OCI-LY7 (cell line): ENCODE measurements around the gene EYA3. TPM values are rescaled to one million over a fixed set of nuclear protein-coding genes. Genes with fewer than 3 reads are reported as not detected.

Experiments
- BruUV-seq: library from RNA; stranded (reverse); fragments of 400-500 nt; replicated peaks from 2 replicates; lab custom pipeline; 2021; lab: Mats Ljungman, UMichigan
- CTCF ChIA-PET: fragments of 300-600 bp; sonication (Branson Sonifier 250); formaldehyde crosslinking; loops from one replicate; lab custom pipeline; 2022; ENCODE audit warnings: antibody characterized with exemption; ENCODE audit not compliant: unreplicated experiment; lab: Charles Lee
- POLR2A ChIA-PET: fragments of 300-600 bp; sonication (Branson Sonifier 250); formaldehyde crosslinking; loops from one replicate; lab custom pipeline; 2022; ENCODE audit warnings: antibody characterized with exemption; lab: Charles Lee
- DNase-seq: peaks from one replicate; pipeline ENCODE4 v3.0.0-alpha.2; 2015; ENCODE audit warnings: low spot score
- H2AFZ ChIP-seq: fragments of 200-600 bp; sonication (generic), shearing (Covaris generic); 2 replicates; pipeline ENCODE4 v1.6.1; 2014; ENCODE audit warnings: mild to moderate bottlenecking, antibody characterized with exemption, low read length, moderate library complexity
- H3K27ac ChIP-seq: fragments of 200-600 bp; sonication (generic); 2 replicates; pipeline ENCODE4 v1.5.1; 2014; ENCODE audit warnings: mixed run types, low read depth, mild to moderate bottlenecking, moderate library complexity, low read length, inconsistent platforms; ENCODE audit not compliant: poor library complexity, severe bottlenecking
- H3K36me3 ChIP-seq: fragments of 200-600 bp; sonication (generic); 2 replicates; pipeline ENCODE4 v1.6.1; 2014; ENCODE audit warnings: mild to moderate bottlenecking, antibody characterized with exemption, low read length, moderate library complexity, mixed read lengths; ENCODE audit not compliant: insufficient read depth
- H3K4me1 ChIP-seq: fragments of 200-600 bp; sonication (generic); 2 replicates; pipeline ENCODE4 v1.5.1; 2014; ENCODE audit warnings: mild to moderate bottlenecking, low read length; ENCODE audit not compliant: insufficient read depth, poor library complexity, severe bottlenecking
- H3K4me2 ChIP-seq: fragments of 200-600 bp; sonication (generic); 2 replicates; pipeline ENCODE4 v1.6.1; 2014; ENCODE audit warnings: mild to moderate bottlenecking, low read length
- H3K4me3 ChIP-seq: fragments of 200-600 bp; sonication (generic); 2 replicates; pipeline ENCODE4 v1.5.1; 2014; ENCODE audit warnings: mild to moderate bottlenecking, low read depth, low read length; ENCODE audit not compliant: poor library complexity, severe bottlenecking
- H3K79me2 ChIP-seq: fragments of 200-600 bp; sonication (generic); 2 replicates; pipeline ENCODE4 v1.6.1; 2016; ENCODE audit warnings: low read depth, mild to moderate bottlenecking, low read length, moderate library complexity, mixed read lengths; ENCODE audit not compliant: insufficient read depth
- H3K9me2 ChIP-seq: fragments of 200-600 bp; sonication (generic); 2 replicates; pipeline ENCODE4 v1.6.1; 2016; ENCODE audit warnings: mild to moderate bottlenecking, low read length, mixed read lengths; ENCODE audit not compliant: insufficient read depth
- H3K9me3 ChIP-seq: fragments of 200-600 bp; sonication (generic); 2 replicates; pipeline ENCODE4 v1.6.1; 2014; ENCODE audit warnings: mild to moderate bottlenecking, mixed run types, low read length, mixed read lengths
- H4K20me1 ChIP-seq: fragments of 200-600 bp; sonication (generic); 2 replicates; pipeline ENCODE4 v1.6.1; 2014; ENCODE audit warnings: mild to moderate bottlenecking, antibody characterized with exemption, low read length, moderate library complexity, mixed read lengths; ENCODE audit not compliant: insufficient read depth
- EZH2phosphoT487 ChIP-seq: fragments of 200-600 bp; sonication (generic); IDR thresholded peaks from 2 replicates; pipeline ENCODE4 v1.6.1; 2018; ENCODE audit warnings: low read depth, borderline replicate concordance, mild to moderate bottlenecking, mixed run types, antibody characterized with exemption, low read length, moderate library complexity, mixed read lengths
- intact Hi-C: fragments of 100-400 bp; cut with micrococcal nuclease; formaldehyde crosslinking; loops from one replicate; pipeline ENCODE4 v1.10.0; 2022; ENCODE audit not compliant: unreplicated experiment
- total RNA-seq, 2 experiments: library from RNA; depleted of rRNA in 1 of 2; stranded (reverse); fragments of >200 nt in 1 of 2; shearing (Covaris generic) in 1 of 2; gene quantifications; 2 replicates each; pipeline ENCODE4 v1.2.3, GENCODE V29; 2014 to 2022
- TF ChIP-seq, protein P1 (sequence below): fragments of 200-600 bp; sonication (generic); conservative IDR thresholded peaks from 2 replicates; pipeline ENCODE4 v1.5.1; 2014; ENCODE audit warnings: mild to moderate bottlenecking, antibody characterized with exemption, low read length, moderate library complexity, mixed read lengths

EYA3 gene
- total RNA-seq, 2 experiments from 2014 or later, result 29.0 to 114 TPM

DNA sequence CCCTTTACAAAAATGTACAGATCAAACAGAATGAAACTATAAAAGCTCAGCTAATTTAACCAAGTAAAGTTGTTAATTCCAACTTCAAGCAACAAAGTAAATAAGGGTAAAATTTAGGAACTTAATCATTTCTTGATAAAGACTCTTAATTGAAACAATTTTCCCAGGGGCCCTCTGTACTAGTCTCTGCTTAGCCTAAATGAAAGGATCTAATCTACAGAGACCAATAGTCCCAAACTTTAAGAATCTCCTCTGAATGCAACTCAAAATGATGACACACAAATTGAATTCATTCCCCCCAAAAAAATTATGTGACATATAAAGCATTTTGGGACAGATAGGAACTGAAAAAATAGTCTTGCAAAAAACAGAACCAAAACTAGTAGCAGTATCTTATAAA is 16.6 kb downstream of the EYA3 start:
- no peak for DNase-seq
- Histone ChIP-seq H3K9me2 (no peaks in the 10 kb centered on the region), H3K4me2 (peak overlapping the region; percentile 78), H3K4me3 (peak overlapping the region; percentile 52), H3K79me2 (peaks cover 98% of the 10 kb centered on the region), H3K4me1 (peaks cover 100% of the 10 kb centered on the region), H3K9me3 (peaks cover 3% of the 10 kb centered on the region; the same call in 1 of the 2 replicates), H4K20me1 (no peaks in the 10 kb centered on the region), H2AFZ (no peak overlapping the region), H3K27ac (peak overlapping the region; percentile 88), H3K36me3 (peaks cover 7% of the 10 kb centered on the region; the same call in 1 of the 2 replicates)
- no TSS peak for BruUV-seq
- ChIA-PET POLR2A (interaction anchor here (0.5 to 9.5 kb wide), 7 partner anchors 13 to 571 kb away, joined by 3 to 138 read pairs (median 3); partner anchors contain the start of genes ATP5IF1 and EYA3), CTCF (interaction anchor here (1.0 kb wide), 1 partner anchor 15 kb away, joined by 3 read pairs; no protein-coding TSS in a partner anchor)
- intact Hi-C loops, result loop anchor here (10.0 kb wide), 2 partner anchors 197 to 573 kb away; partner anchors contain the start of genes RNU11, TAF12 and THEMIS2
- no peak for TF ChIP-seq EZH2phosphoT487
- TF ChIP-seq, protein P1, sequence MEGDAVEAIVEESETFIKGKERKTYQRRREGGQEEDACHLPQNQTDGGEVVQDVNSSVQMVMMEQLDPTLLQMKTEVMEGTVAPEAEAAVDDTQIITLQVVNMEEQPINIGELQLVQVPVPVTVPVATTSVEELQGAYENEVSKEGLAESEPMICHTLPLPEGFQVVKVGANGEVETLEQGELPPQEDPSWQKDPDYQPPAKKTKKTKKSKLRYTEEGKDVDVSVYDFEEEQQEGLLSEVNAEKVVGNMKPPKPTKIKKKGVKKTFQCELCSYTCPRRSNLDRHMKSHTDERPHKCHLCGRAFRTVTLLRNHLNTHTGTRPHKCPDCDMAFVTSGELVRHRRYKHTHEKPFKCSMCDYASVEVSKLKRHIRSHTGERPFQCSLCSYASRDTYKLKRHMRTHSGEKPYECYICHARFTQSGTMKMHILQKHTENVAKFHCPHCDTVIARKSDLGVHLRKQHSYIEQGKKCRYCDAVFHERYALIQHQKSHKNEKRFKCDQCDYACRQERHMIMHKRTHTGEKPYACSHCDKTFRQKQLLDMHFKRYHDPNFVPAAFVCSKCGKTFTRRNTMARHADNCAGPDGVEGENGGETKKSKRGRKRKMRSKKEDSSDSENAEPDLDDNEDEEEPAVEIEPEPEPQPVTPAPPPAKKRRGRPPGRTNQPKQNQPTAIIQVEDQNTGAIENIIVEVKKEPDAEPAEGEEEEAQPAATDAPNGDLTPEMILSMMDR, result no peak

DNA sequence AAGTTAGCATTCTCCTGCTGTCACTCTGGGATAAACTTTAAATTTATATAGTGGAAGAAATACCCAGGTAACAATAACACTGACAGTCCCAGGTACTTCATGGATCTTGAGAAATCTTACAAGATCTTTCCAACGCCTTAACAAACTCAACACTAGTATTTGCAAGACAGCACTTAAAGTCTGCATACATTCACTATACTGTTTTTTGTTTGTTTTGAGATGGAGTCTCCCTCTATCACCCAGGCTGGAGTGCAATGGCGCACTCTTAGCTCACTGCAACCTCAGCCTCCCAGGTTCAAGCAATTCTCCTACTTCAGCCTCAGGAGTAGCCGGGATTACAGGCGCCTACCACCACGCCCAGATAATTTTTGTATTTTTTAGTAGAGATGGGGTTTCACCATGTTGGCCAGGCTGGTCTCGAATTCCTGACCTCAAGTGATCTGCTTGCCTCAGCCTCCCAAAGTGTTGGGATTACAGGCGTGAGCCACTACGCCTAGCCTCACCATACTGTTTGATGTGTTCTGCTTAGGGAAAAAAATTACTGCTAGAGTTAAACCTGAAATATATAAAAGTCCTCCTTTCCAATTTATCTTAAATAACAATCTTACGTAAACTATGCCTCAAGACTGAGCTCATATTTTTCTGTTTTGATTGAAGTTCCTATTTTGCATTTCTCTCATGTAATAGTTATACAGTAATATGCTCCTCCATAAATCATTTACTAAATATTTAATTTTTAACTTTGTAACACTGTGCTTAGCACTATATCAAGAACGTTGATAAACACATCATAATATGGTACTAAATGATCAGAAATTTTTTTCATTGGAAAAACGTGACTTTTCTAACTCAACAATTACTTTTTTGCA is 17.5 kb downstream of the EYA3 start:
- TF ChIP-seq, protein P1, result no peak
- no TSS peak for BruUV-seq
- no peak overlapping the region for H2AFZ ChIP-seq
- no peak for DNase-seq
- peaks cover 6% of the 10 kb centered on the region; the same call in 1 of the 2 replicates for H3K36me3 ChIP-seq
- ChIA-PET CTCF (interaction anchor here (1.0 kb wide), 1 partner anchor 16 kb away, joined by 3 read pairs; no protein-coding TSS in a partner anchor), POLR2A (interaction anchor here (0.5 to 9.5 kb wide), 7 partner anchors 12 to 572 kb away, joined by 3 to 138 read pairs (median 3); partner anchors contain the start of genes ATP5IF1 and EYA3)
- H3K9me3 ChIP-seq, result peaks cover 3% of the 10 kb centered on the region; the same call in 1 of the 2 replicates
- H3K79me2 ChIP-seq, result peaks cover 99% of the 10 kb centered on the region
- H3K9me2 ChIP-seq, result no peaks in the 10 kb centered on the region
- peak overlapping the region; percentile 88 for H3K27ac ChIP-seq
- H3K4me2 ChIP-seq, result peak overlapping the region; percentile 78
- intact Hi-C loops, result loop anchor here (10.0 kb wide), 2 partner anchors 196 to 574 kb away; partner anchors contain the start of genes RNU11, TAF12 and THEMIS2
- H3K4me3 ChIP-seq, result peak overlapping the region; percentile 52
- peaks cover 100% of the 10 kb centered on the region for H3K4me1 ChIP-seq
- H4K20me1 ChIP-seq, result no peaks in the 10 kb centered on the region
